ENCODE data around the gene OR1M1. TPM values are rescaled to one million over a fixed set of nuclear protein-coding genes. Genes with fewer than 3 reads are reported as not detected.

Gene OR1M1
- total RNA-seq, result not detected in 2 replicates

GRCh38 chr19:9086761-9087160 lies at the start of gene OR1M1:
OR1M1 (plus strand) TSS chr19:9087061; CDS start chr19:9093245, 6,184 bp downstream.

GRCh38 chr19:9107375-9107774 lies 20.5 kb downstream of the OR1M1 start, which contains the start of gene OR7G2:
OR7G2 (minus strand) TSS chr19:9107475; CDS start chr19:9103243, 4,232 bp downstream.

GRCh38 chr19:9115307-9115813 lies 28.5 kb downstream of the OR1M1 start, which contains the start of gene OR7G1:
OR7G1 (minus strand) TSS chr19:9115763; CDS start chr19:9115763, 0 bp downstream.

DNA sequence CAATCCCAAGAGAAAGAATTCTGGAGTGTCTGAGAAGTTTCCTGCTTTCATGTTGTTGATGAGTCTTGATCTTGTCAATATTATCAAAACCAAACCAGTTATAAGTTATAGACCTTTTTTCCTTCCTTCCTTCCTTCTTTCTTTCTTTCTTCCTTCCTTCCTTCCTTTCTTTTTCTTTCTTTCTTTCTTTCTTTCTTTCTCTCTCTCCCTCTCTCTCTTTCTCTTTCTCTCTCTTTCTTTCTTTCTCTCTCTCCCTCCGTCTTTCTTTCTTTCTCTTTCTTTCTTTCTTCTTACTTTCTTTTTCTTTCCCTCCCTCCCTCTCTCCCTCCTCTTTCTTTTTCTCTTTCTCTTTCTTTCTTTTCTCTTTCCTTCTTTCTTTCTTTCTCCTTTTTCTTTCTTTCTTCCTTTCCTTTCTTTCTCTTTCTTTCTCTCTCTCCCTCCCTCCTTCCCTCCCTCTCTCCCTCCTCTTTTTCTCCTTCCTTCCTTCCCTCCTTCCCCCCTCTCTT lies 40.1 kb downstream of the OR1M1 start, which contains the start of gene OR7G3:
TSS of gene OR7G3 (minus strand) at position 51 of the 506 bp plus-strand sequence. CDS start at position 51, 0 bp downstream.

GRCh38 chr19:9140159-9140874 lies 53.5 kb downstream of the OR1M1 start, which contains the start of gene ZNF317:
ZNF317 (plus strand) TSS chr19:9140397; CDS start chr19:9156017, 15,620 bp downstream.

Small RNA genes lying within 50 kb of the gene (small RNA-seq; reads per million reads assigned to genes)
- gene OR1M4P, result not detected

Other genes starting within 250 kb of the OR1M1 start
- gene MUC16, start 76.7 kb upstream of the OR1M1 start, total RNA-seq, result not detected in 2 replicates
- not detected in 2 replicates for gene OR7G2, start 20.4 kb downstream of the OR1M1 start, total RNA-seq
- gene OR7G1, start 28.7 kb downstream of the OR1M1 start, total RNA-seq, result not detected in 2 replicates
- gene OR7G3, start 39.9 kb downstream of the OR1M1 start, total RNA-seq, result not detected in 2 replicates
- 17.9 and 19.2 TPM in 2 replicates for gene ZNF317, start 53.3 kb downstream of the OR1M1 start, total RNA-seq
- gene OR7D2, start 91.9 kb downstream of the OR1M1 start, total RNA-seq, result not detected in 2 replicates
- gene OR7D4, start 132.5 kb downstream of the OR1M1 start, total RNA-seq, result under 0.01 TPM in 1 of 2 replicates, not detected in the other
- not detected in 2 replicates for gene OR7E24, start 163.9 kb downstream of the OR1M1 start, total RNA-seq
- 12.4 and 32.2 TPM in 2 replicates for gene ZNF699, start 222.8 kb downstream of the OR1M1 start, total RNA-seq
- gene ZNF559, start 237.1 kb downstream of the OR1M1 start, total RNA-seq, result 13.6 and 17.5 TPM in 2 replicates